GM23338 (cell line): ENCODE data around the gene SEPTIN7.

ENCODE experiments used
- CREB1 ChIP-seq: fragments of 250-450 bp; sonication (Bioruptor Pico); IDR thresholded peaks from 2 replicates; pipeline ENCODE4 v1.5.0; 2020; ENCODE audit warnings: low read depth, mild to moderate bottlenecking, moderate library complexity
- EZH2 ChIP-seq: fragments of 200-600 bp; sonication (generic); IDR thresholded peaks from one replicate; pipeline ENCODE4 v1.8.0; 2017; ENCODE audit warnings: antibody characterized with exemption, mild to moderate bottlenecking, low read depth; ENCODE audit not compliant: unreplicated experiment
- TF ChIP-seq, protein P1 (sequence below), 2 experiments: fragments of 200-600 bp in 1 of 2; sonication (generic) in 1 of 2; conservative IDR thresholded peaks; 2 replicates each; pipeline versions ENCODE4 v1.5.1 to v1.6.1; 2016 to 2017; ENCODE audit warnings: antibody characterized with exemption in 2 of 2, low read depth in 2 of 2, mild to moderate bottlenecking in 2 of 2, moderate library complexity in 1 of 2

DNA sequence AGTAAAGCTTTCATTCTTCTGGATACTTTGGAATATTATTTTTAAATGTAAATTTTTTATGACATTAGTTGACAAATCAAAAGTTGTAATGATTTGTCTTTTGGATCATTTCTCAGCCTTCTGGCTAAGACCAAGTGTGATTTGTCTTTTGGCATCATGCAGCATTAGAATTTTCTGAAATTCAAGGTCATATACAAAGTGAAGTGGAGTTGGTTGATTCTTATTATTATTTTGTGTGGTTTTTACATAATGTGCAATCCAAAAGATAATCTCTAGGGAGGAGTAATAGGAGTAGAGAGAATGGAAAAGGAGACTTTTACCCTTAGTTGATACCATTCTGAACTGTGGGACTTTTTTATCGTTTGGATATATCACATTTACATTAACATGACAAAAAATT lies 24.2 kb upstream of the SEPTIN7 start:
- TF ChIP-seq, protein P1, sequence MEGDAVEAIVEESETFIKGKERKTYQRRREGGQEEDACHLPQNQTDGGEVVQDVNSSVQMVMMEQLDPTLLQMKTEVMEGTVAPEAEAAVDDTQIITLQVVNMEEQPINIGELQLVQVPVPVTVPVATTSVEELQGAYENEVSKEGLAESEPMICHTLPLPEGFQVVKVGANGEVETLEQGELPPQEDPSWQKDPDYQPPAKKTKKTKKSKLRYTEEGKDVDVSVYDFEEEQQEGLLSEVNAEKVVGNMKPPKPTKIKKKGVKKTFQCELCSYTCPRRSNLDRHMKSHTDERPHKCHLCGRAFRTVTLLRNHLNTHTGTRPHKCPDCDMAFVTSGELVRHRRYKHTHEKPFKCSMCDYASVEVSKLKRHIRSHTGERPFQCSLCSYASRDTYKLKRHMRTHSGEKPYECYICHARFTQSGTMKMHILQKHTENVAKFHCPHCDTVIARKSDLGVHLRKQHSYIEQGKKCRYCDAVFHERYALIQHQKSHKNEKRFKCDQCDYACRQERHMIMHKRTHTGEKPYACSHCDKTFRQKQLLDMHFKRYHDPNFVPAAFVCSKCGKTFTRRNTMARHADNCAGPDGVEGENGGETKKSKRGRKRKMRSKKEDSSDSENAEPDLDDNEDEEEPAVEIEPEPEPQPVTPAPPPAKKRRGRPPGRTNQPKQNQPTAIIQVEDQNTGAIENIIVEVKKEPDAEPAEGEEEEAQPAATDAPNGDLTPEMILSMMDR (conservative IDR thresholded peaks at IDR 0.05; ENCODE audit: low read depth in 2 of 2), result no peak
- TF ChIP-seq EZH2 (no peak), CREB1 (CRISPR knock-in tag) (no peak)
